ENCODE data around the gene HTRA1. TPM values are rescaled to one million over a fixed set of nuclear protein-coding genes. Genes with fewer than 3 reads are reported as not detected.

Gene HTRA1
- total RNA-seq, 3 donors from 2014 or later, result 116 to 347 (median 152) TPM

DNA sequence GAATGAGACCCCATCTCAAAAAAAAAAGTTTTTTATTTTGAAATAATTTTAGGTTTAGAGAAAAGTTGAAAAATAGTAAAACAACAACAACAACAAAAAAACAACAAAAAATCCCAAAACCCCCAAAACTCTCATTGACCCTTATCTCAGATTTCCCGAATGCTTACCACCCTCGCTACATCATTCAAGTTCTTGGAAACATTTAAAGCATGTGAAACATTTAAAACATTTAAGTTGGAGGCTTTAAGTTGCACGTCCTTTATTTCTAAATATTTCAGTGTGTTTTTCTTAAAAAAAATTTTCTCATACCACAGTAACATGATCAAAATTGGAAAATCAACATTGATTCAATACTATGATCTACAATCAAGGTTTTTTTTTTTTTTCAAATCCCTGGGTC is 7.3 kb upstream of the HTRA1 start:
- H3K9me3 ChIP-seq, result no peaks in the 10 kb centered on the region
- H3K36me3 ChIP-seq, result no peaks in the 10 kb centered on the region
- H3K27ac ChIP-seq, result no peak overlapping the region
- intact Hi-C loops (cut with DNase I; ENCODE audit: low total_unique reads), result no loop called here
- H3K4me3 ChIP-seq, result no peak overlapping the region
- no peaks in the 10 kb centered on the region for H3K4me1 ChIP-seq
- TF ChIP-seq POLR2A (IDR thresholded peaks at IDR 0.05) (no peak), POLR2AphosphoS5 (IDR thresholded peaks at IDR 0.05) (no peak)
- TF ChIP-seq, protein P1, sequence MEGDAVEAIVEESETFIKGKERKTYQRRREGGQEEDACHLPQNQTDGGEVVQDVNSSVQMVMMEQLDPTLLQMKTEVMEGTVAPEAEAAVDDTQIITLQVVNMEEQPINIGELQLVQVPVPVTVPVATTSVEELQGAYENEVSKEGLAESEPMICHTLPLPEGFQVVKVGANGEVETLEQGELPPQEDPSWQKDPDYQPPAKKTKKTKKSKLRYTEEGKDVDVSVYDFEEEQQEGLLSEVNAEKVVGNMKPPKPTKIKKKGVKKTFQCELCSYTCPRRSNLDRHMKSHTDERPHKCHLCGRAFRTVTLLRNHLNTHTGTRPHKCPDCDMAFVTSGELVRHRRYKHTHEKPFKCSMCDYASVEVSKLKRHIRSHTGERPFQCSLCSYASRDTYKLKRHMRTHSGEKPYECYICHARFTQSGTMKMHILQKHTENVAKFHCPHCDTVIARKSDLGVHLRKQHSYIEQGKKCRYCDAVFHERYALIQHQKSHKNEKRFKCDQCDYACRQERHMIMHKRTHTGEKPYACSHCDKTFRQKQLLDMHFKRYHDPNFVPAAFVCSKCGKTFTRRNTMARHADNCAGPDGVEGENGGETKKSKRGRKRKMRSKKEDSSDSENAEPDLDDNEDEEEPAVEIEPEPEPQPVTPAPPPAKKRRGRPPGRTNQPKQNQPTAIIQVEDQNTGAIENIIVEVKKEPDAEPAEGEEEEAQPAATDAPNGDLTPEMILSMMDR (IDR thresholded peaks at IDR 0.05), result no peak
- H3K27me3 ChIP-seq, result no peaks in the 10 kb centered on the region
- DNase-seq (ENCODE audit: low spot score in 2 of 2), result no peak

DNA sequence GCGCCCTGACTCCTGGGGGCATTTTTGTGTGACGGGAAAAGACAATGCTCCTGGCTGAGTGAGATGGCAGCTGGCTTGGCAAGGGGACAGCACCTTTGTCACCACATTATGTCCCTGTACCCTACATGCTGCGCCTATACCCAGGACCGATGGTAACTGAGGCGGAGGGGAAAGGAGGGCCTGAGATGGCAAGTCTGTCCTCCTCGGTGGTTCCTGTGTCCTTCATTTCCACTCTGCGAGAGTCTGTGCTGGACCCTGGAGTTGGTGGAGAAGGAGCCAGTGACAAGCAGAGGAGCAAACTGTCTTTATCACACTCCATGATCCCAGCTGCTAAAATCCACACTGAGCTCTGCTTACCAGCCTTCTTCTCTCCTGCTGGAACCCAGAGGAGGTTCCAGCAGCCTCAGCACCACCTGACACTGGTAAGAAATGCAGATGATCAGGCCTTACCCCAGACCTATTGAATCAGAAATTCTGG is 6.7 kb upstream of the HTRA1 start, which contains the start of gene ARMS2:
Gene ARMS2, plus strand, starts transcription at position 51 of the 478 bp plus-strand sequence. Its CDS starts 75 bp downstream, at position 126.
- Histone ChIP-seq H3K27me3 (no peaks in the 10 kb centered on the region), H3K36me3 (no peaks in the 10 kb centered on the region), H3K27ac (no peak within 1 kb of the TSS), H3K4me1 (no peaks in the 10 kb centered on the region), H3K4me3 (no peak within 1 kb of the TSS), H3K9me3 (no peaks in the 10 kb centered on the region)
- DNase-seq (ENCODE audit: low spot score in 2 of 2), result no peak
- no peak for TF ChIP-seq POLR2A (IDR thresholded peaks at IDR 0.05)
- TF ChIP-seq, protein P1 (IDR thresholded peaks at IDR 0.05), result no peak
- no peak for TF ChIP-seq POLR2AphosphoS5 (IDR thresholded peaks at IDR 0.05)
- intact Hi-C loops (cut with DNase I; ENCODE audit: low total_unique reads), result no loop called here

DNA sequence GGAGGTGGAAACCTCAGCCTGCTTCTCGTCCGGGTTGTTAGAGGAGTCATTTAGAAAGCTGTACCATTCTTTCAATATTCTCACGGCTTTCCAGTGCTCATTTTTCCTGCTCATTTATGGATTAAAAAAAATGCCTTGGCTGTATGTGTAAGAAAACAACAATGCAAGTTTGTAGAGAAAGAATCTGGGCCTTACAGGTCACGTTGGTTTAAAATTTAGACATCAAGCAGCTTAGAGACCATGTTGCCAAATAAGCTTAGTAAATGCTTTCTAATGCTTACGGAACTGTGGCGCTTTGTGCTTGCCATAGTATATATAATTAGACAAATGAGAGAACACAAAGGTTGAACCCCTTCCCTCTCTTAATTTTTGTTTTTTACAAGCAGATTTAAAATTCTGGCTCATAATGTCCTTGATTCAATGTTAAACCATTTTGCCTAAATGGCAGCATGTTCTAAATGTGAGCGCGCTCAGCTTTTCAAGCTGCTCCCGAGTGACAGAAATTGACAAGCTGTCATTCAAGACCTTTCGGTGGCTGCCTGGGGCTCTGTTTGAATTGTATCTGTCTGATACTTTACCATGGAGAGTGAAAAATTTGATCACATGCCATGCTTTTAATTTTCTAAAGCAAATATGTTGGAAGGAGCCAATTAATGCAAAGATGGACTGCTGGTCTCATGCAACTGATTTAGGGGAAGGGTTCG is 5.8 kb upstream of the HTRA1 start:
- TF ChIP-seq, protein P1 (IDR thresholded peaks at IDR 0.05), result no peak
- TF ChIP-seq POLR2AphosphoS5 (IDR thresholded peaks at IDR 0.05) (no peak), POLR2A (IDR thresholded peaks at IDR 0.05) (no peak)
- DNase-seq (ENCODE audit: low spot score in 2 of 2), result no peak
- Histone ChIP-seq H3K36me3 (no peaks in the 10 kb centered on the region), H3K4me1 (peaks cover 0 to 4% of the 10 kb centered on the region in 2 donors), H3K27ac (no peak overlapping the region), H3K9me3 (no peaks in the 10 kb centered on the region), H3K4me3 (no peak overlapping the region), H3K27me3 (no peaks in the 10 kb centered on the region)
- intact Hi-C loops (cut with DNase I; ENCODE audit: low total_unique reads), result no loop called here

DNA sequence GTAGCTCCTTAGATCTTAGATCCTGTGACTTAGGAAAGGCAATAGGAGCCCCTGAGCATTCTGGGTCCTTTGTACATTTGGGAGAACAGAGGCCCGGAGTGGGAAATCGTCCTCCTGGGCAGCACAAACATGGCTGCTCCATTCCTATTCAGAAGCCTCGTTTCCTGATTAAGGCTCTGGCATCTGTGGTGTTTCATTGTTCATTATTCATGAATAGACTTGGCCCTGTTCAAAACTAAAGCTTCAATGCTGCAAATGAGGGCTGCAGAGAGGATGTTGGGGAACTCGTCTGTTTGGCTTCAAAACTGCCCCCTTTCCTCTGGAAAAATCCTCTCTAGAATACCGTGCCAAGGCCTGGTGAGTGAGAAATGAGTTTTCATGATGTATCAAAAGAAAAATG is 3.4 kb upstream of the HTRA1 start:
- H3K27ac ChIP-seq, result no peak overlapping the region

DNA sequence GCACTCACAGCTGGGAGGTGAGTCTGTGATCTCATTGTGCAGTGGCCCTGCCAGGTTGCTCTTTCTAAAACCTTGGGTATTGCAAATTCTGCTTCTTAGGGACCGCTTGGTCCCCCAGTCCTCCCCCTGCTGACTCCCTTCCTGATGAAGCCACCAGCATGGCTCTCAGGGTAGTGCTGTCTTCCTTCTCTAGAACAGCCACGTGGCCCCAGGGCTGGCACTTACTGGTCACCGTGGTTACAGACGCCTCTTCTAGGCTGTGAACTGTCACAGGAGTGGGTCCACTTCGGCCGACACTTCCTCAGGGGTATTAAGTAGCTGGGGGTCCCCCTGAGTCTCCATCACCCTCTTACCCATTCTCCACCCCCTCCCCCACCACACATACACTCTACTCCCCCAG is 2.7 kb upstream of the HTRA1 start:
- no peak for DNase-seq (ENCODE audit: low spot score in 2 of 2)
- H3K9me3 ChIP-seq, result no peaks in the 10 kb centered on the region
- H3K4me1 ChIP-seq, result peaks cover 2 to 6% of the 10 kb centered on the region in 2 donors
- no peak overlapping the region for H3K27ac ChIP-seq
- H3K36me3 ChIP-seq, result no peaks in the 10 kb centered on the region
- H3K27me3 ChIP-seq, result no peaks in the 10 kb centered on the region
- TF ChIP-seq POLR2AphosphoS5 (IDR thresholded peaks at IDR 0.05) (no peak), POLR2A (IDR thresholded peaks at IDR 0.05) (no peak)
- TF ChIP-seq, protein P1 (IDR thresholded peaks at IDR 0.05), result no peak
- intact Hi-C loops (cut with DNase I; ENCODE audit: low total_unique reads), result no loop called here
- H3K4me3 ChIP-seq, result no peak overlapping the region

More for the DNA sequence above, 3.4 kb upstream of the HTRA1 start:
- intact Hi-C loops (cut with DNase I; ENCODE audit: low total_unique reads), result no loop called here
- H3K9me3 ChIP-seq, result no peaks in the 10 kb centered on the region
- no peak for TF ChIP-seq POLR2AphosphoS5 (IDR thresholded peaks at IDR 0.05)
- TF ChIP-seq POLR2A (IDR thresholded peaks at IDR 0.05), result no peak
- TF ChIP-seq, protein P1 (IDR thresholded peaks at IDR 0.05), result no peak
- no peaks in the 10 kb centered on the region for H3K27me3 ChIP-seq
- no peaks in the 10 kb centered on the region for H3K36me3 ChIP-seq
- H3K4me1 ChIP-seq, result peaks cover 0 to 6% of the 10 kb centered on the region in 2 donors
- no peak for DNase-seq (ENCODE audit: low spot score in 2 of 2)
- no peak overlapping the region for H3K4me3 ChIP-seq

Measured in breast epithelium (tissue), 4 donors.